Measurements from ENCODE around the gene SGPP2. TPM values are rescaled to one million over a fixed set of nuclear protein-coding genes. Genes with fewer than 3 reads are reported as not detected.
"Not testable (repeated sequence)": the region's sequence is repeated elsewhere in the genome, so short reads cannot be mapped to it uniquely, and the experiment has no call there.

Gene SGPP2
- polyA plus RNA-seq, 3 donors, result not detected

DNA sequence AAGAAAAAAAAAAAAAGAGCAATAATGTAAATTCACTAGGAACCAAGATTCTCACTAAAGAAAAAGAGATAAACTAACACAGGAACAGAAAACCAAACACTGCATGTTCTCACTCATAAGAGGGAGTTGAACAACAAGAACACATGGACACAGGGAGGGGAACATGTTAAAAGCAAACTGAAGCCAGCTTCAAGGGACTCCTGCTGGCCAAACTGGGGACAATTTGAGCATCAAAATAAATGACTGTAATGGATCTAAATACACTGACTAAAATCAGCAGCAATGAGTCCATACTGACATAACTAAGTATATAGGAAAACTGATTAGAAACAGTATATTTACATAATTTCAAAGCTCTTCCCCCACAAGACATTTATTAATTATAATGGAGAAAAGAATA lies 158.6 kb downstream of the SGPP2 start:
- no peak for DNase-seq
- Histone ChIP-seq H3K4me2 (replicated peaks; ENCODE audit: extremely low read depth, low read length, poor library complexity, severe bottlenecking) (no peak overlapping the region), H3K27me3 (ENCODE audit: control insufficient read depth in 2 of 2, insufficient read depth in 2 of 2, low read length in 2 of 2) (no peaks in the 10 kb centered on the region), H4K20me1 (ENCODE audit: insufficient read depth, low read length) (no peaks in the 10 kb centered on the region), H2AFZ (ENCODE audit: insufficient read depth, low read depth, low read length, poor library complexity, severe bottlenecking) (no peak overlapping the region), H3K36me3 (replicated peaks in 1 of 2; ENCODE audit: control insufficient read depth in 1 of 2, insufficient read depth in 2 of 2, low read length in 2 of 2) (peaks cover 11 to 25% of the 10 kb centered on the region in 2 donors), H3K4me1 (ENCODE audit: control insufficient read depth in 1 of 2, insufficient read depth in 2 of 2, low read length in 2 of 2) (no peaks in the 10 kb centered on the region), H3K79me2 (ENCODE audit: insufficient read depth, low read length) (no peaks in the 10 kb centered on the region), H3K4me3 (replicated peaks in 1 of 3; ENCODE audit: low read depth in 2 of 3, low read length in 3 of 3) (no peak overlapping the region), H3K9me3 (replicated peaks in 1 of 2; ENCODE audit: control insufficient read depth in 1 of 2, insufficient read depth in 1 of 2, low read length in 2 of 2) (peaks cover 0 to 9% of the 10 kb centered on the region in 2 donors), H3K9ac (ENCODE audit: insufficient read depth, low read length, poor library complexity, severe bottlenecking) (no peak overlapping the region), H3K27ac (ENCODE audit: low read depth in 1 of 2, low read length in 2 of 2) (no peak overlapping the region)
- intact Hi-C loops (cut with micrococcal nuclease), result no loop called here
- H3K9me3 Mint-ChIP-seq, result peaks cover 3 to 16% (median 8%) of the 10 kb centered on the region in 7 donors
- H3K27me3 Mint-ChIP-seq (ENCODE audit: low read depth in 3 of 3), result no peaks in the 10 kb centered on the region
- no peak overlapping the region for H3K4me3 Mint-ChIP-seq
- TF ChIP-seq, protein P1, sequence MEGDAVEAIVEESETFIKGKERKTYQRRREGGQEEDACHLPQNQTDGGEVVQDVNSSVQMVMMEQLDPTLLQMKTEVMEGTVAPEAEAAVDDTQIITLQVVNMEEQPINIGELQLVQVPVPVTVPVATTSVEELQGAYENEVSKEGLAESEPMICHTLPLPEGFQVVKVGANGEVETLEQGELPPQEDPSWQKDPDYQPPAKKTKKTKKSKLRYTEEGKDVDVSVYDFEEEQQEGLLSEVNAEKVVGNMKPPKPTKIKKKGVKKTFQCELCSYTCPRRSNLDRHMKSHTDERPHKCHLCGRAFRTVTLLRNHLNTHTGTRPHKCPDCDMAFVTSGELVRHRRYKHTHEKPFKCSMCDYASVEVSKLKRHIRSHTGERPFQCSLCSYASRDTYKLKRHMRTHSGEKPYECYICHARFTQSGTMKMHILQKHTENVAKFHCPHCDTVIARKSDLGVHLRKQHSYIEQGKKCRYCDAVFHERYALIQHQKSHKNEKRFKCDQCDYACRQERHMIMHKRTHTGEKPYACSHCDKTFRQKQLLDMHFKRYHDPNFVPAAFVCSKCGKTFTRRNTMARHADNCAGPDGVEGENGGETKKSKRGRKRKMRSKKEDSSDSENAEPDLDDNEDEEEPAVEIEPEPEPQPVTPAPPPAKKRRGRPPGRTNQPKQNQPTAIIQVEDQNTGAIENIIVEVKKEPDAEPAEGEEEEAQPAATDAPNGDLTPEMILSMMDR (IDR thresholded peaks at IDR 0.05), result peak; percentile 31
- H3K27ac Mint-ChIP-seq, result no peak overlapping the region
- H3K4me1 Mint-ChIP-seq, result peaks cover 6% of the 10 kb centered on the region
- peaks cover 61 to 62% of the 10 kb centered on the region in 2 donors for H3K36me3 Mint-ChIP-seq

DNA sequence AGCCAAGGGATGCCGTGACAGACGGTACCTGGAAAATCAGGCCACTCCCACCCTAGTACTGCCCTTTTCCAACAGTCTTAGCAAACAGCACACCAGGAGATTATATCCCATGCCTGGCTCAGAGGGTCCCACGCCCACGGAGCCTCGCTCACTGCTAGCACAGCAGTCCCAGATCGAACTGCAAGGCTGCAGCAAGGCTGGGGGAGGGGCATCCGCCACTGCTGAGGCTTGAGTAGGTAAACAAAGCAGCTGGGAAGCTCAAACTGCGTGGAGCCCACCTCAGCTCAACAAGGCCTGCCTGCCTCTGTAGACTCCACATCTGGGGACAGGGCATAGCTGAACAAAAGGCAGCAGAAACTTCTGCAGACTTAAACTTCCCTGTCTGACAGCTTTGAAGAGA lies 160.2 kb downstream of the SGPP2 start:
- H3K27ac Mint-ChIP-seq; H3K27me3 Mint-ChIP-seq (ENCODE audit: low read depth in 3 of 3); H3K9ac ChIP-seq (ENCODE audit: insufficient read depth, low read length, poor library complexity, severe bottlenecking); H2AFZ ChIP-seq (ENCODE audit: insufficient read depth, low read depth, low read length, poor library complexity, severe bottlenecking); H3K79me2 ChIP-seq (ENCODE audit: insufficient read depth, low read length); H4K20me1 ChIP-seq (ENCODE audit: insufficient read depth, low read length); H3K4me2 ChIP-seq (replicated peaks; ENCODE audit: extremely low read depth, low read length, poor library complexity, severe bottlenecking); H3K4me3 ChIP-seq (replicated peaks in 1 of 3; ENCODE audit: low read depth in 2 of 3, low read length in 3 of 3); H3K27me3 ChIP-seq (ENCODE audit: control insufficient read depth in 2 of 2, insufficient read depth in 2 of 2, low read length in 2 of 2); H3K4me3 Mint-ChIP-seq; intact Hi-C loops (cut with micrococcal nuclease); DNase-seq; H3K9me3 ChIP-seq (replicated peaks in 1 of 2; ENCODE audit: control insufficient read depth in 1 of 2, insufficient read depth in 1 of 2, low read length in 2 of 2); H3K27ac ChIP-seq (ENCODE audit: low read depth in 1 of 2, low read length in 2 of 2); H3K4me1 ChIP-seq (ENCODE audit: control insufficient read depth in 1 of 2, insufficient read depth in 2 of 2, low read length in 2 of 2); H3K4me1 Mint-ChIP-seq: not testable (repeated sequence)
- H3K36me3 ChIP-seq (replicated peaks in 1 of 2; ENCODE audit: control insufficient read depth in 1 of 2, insufficient read depth in 2 of 2, low read length in 2 of 2), result peaks cover 7 to 16% of the 10 kb centered on the region in 2 donors
- WGBS (ENCODE audit: insufficient coverage), result 100% methylated on average over 7 of the region's 8 CpGs
- Mint-ChIP-seq H3K9me3 (peaks cover 3 to 18% (median 9%) of the 10 kb centered on the region in 7 donors), H3K36me3 (peaks cover 58 to 59% of the 10 kb centered on the region in 2 donors)
